HG03280 (cell line): ENCODE data around the gene FBXL19.

Source experiments
- ATAC-seq: cut with Tn5 transposase; IDR thresholded peaks from one replicate; pipeline ENCODE4 v1.9.1; 2021; ENCODE audit warnings: mild to moderate bottlenecking, moderate library complexity; ENCODE audit not compliant: unreplicated experiment

Gene FBXL19

GRCh38 chr16:30942426-30942806 is 19.0 kb downstream of the FBXL19 start:
- ATAC-seq: no peak

- no peak for ATAC-seq
Observed at GRCh38 chr16:30944352-30944751, 21.0 kb downstream of the FBXL19 start.

DNA sequence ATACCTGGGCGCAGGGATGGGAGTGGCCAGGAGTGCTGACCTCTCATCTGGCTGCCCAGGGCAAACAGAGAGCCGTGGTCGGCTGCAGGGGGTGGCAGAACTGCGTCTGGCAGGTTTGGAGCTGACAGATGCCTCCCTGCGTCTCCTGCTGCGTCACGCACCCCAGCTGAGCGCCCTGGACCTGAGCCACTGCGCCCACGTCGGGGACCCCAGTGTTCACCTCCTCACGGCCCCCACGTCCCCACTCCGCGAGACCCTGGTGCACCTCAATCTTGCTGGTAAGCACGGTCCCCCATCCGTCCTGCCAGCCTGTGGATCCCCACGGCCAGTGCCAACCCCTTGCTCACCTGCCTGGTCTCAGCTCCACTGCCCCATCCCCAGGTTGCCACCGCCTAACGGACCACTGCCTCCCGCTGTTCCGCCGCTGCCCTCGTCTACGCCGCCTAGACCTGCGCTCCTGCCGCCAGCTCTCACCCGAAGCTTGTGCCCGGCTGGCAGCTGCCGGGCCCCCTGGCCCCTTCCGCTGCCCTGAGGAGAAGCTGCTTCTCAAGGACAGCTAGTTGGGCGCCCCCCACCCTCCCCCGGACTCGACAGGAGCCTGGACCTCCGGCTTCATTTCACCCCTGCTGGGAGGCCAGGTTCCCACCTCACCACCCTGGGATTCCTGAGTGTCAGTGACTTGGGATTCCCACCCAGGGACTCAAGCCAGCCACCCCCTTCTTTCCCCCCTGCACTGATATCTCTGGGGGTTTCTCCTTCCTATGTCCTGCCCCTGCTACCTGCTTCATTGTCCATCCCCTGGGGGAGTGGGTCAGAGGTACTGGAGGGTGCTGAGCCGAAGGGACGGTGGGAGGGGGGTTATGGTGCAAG is 23.5 kb downstream of the FBXL19 start:
- ATAC-seq: no peak

DNA sequence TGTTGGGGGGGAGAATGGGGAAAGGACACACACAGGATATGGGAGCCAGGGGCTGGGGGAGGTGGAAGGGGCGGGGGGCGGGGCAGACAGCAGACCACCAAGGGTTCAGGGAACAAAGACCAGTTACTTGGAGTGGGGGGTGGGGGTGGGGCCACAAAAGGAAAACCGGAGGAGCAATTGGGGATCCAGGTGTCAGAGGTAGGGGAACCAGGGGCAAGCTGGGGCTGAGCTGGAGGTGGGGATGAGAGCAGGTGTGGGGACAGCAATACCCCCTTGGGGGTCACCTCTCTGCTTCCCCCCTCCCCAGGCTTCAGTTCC is 24.1 kb downstream of the FBXL19 start:
- ATAC-seq: no peak

GRCh38 chr16:30947859-30948666 is 24.7 kb downstream of the FBXL19 start:
- ATAC-seq: no peak

GRCh38 chr16:30948667-30949649 is 25.6 kb downstream of the FBXL19 start, which contains the start of gene ORAI3:
Gene ORAI3, plus strand, starts transcription at chr16:30949068. Its CDS starts 222 bp downstream, at chr16:30949290.
- peak; percentile 59 for ATAC-seq

DNA sequence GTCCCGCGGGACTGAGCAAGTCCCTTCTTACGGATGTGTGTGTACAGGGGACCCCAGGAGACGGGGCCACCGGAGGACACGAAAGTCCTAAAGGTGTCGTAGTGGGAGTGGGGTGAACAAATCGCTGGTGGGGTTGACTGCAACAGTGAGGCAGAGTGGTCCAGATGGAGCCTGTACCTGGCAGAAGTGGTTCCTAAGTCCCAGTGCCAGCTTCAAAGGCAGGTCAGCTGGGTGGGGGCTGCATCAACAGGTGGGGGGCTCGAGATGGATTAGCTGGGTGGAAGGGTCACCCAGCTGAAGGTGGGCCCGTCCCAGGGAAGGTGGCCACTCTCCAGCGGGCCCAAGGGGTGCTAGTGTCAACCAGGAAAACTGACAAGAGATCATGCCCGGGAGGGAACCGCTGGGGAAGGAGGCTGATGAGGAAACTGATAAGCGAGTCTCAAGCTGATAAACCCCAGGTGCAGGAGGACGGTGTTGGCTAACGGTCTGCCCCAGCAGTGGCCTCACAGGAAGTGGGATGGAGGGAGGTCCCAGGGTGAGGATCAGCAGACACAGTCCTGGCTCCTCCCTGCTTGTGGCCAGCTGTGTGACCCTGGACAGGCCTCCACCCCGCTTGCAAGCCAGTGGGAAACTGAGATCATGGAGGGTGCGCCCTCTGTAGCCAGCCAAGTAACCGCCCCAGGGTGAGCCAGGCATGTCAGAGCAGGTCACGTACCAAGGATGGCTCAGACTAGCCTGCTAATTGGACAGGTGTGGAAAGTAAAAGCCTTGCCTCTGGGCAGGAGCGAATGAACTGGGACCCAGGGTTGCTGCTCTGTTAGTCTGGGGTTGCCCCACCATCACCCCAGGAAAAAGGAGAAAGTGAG is 26.5 kb downstream of the FBXL19 start:
- ATAC-seq: peak; percentile 40

GRCh38 chr16:30950516-30951065 is 27.2 kb downstream of the FBXL19 start:
- ATAC-seq: no peak

- no peak for ATAC-seq
Observed at GRCh38 chr16:30951193-30951592, 27.8 kb downstream of the FBXL19 start.

GRCh38 chr16:30951750-30952149 is 28.4 kb downstream of the FBXL19 start:
- ATAC-seq: no peak

DNA sequence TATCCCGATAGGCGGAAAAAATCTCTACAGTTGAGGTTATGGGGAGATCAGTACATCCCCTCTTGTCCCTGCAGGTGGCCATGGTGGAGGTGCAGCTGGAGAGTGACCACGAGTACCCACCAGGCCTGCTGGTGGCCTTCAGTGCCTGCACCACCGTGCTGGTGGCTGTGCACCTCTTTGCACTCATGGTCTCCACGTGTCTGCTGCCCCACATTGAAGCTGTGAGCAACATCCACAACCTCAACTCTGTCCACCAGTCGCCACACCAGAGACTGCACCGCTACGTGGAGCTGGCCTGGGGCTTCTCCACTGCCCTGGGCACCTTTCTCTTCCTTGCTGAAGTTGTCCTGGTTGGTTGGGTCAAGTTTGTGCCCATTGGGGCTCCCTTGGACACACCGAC is 29.7 kb downstream of the FBXL19 start:
- no peak for ATAC-seq

DNA sequence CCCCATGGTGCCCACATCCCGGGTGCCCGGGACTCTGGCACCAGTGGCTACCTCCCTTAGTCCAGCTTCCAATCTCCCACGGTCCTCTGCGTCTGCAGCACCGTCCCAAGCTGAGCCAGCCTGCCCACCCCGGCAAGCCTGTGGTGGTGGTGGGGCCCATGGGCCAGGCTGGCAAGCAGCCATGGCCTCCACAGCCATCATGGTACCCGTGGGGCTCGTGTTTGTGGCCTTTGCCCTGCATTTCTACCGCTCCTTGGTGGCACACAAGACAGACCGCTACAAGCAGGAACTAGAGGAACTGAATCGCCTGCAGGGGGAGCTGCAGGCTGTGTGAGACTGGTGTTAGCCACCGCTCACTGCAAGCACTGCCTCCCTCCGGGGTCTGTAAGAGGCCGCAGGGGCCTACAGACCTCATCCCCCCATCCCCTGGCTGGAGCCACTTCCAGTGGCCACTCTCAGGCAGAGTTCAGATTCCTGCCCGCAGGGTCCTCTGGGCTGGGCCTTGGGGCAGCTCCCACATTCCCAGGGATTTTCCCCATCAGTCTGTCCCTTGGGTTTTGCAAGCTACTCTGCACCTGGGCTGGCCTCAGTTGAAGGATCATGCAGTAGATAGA is 30.2 kb downstream of the FBXL19 start:
- ATAC-seq: no peak

GRCh38 chr16:30954993-30955392 is 31.6 kb downstream of the FBXL19 start:
- ATAC-seq: no peak

DNA sequence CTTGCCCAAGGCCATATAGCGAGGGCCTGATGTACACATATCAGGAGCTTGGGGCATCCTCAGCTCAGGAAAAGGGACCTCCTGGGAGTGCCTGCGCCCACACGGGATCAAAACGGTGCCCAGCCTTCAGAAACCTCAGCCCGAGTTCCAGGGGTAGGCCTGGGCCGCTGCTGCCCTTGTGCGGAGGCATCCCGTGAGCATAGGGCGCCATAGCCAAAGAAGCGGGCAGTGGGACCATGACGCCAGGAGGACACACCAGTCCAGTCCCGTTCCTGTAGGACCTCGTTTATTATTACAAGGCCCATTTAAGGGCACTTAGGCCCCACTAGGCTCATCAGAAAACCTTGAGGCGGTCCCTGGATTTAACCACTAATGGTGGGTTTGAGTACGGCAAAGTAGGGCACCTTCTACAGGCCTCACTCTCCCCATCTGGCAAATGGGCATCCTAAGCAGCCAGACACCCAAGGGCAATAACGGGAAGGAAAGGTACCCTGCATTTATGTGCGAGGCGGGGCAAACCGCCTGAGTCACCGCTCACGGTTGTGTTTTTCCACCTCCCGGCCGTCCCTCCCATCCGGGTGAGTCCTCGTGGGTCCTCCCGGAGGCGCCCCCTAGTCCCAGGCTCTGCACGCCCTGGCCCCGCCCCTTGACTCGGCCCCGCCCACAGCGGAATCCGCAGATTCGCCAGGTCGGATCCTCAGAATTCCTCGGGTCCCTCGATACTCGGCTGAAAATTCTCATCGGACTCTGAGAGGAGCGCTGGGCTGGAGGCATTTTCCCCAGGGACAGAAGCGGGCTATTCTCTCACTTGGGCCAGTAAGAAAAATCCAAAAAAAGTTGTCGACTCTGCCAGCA is 33.5 kb downstream of the FBXL19 start:
- ATAC-seq: peak; percentile 39

DNA sequence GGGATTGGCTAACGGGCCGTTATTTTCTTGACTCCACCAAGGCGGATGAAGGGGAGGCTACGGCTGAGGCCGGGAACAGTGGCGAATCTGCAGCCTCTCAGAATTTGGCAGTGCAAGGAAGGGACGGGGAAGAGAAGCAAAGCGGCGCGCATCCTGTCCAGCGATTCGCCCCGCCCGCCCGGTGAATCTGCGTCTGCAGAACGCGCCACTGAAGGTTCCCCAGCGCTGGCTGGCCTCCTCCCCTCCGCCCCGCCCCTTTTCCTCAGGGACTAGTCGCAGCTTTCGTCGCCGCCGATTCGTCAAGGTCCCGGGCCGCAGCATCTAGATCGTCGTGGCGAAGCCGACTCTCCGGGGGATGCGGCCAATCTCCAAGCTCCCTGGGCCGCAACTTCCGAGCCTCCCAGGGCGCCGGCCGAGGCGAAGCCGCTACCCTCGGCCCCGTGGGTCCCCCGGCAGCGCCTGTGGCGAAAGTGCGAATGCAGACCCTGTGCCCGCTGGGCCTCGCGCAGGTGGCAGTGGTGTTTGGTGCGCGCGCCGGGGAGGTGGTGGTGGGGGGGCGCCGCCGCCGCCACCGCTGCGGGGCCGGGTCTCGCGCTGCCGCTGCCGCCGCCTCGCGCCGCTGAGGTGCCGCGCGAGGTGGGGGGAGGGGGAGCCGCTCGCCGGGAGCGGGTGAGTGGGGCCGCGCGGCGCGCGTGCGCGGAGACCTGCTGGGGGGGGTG is 34.2 kb downstream of the FBXL19 start, which contains the start of gene SETD1A:
Gene SETD1A, plus strand, starts transcription at position 299 of the 719 bp plus-strand sequence. CDS start 978 bp downstream, outside the sequence.
- ATAC-seq: peak; percentile 71

DNA sequence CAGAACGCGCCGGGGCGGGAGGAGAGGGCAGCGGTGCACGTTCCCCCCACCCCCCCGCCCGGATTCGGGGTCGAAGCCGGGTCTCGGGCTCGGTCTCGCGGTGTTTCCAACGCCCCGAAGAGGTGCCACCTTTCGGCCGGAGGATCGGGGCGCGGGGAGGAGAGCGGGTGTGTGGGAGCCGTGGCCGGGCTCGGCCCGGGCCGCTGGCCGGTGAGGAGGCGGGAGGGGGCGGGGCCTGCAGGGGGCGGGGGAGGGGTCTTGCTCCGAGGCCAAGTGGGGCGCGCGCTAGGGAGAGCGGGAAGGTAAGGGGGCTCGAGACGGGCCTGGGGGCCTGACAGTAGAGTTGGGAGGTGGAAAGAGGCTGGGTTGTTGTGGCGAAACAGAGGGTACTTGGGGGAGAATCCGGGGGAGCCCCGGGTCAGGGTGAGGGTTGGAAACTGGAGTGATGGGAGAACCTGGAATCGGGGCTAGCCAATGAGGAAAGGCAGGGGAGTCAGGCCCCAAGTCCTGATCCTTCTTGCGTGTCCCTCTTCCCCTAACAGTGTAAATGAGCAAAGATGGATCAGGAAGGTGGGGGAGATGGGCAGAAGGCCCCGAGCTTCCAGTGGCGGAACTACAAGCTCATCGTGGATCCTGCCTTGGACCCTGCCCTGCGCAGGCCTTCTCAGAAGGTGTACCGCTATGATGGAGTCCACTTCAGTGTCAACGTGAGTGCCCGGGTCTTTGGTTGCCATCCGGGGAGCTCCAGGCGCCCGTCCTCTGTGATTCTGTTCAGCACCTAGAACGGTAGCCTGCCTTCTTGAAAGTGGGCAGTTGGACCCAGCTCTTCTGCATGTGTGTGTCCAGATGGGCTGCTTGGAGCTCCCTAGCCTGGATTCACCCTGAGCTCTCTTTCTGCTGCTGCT is 35.1 kb downstream of the FBXL19 start:
- peak; percentile 28 for ATAC-seq
